Left lobe of liver (tissue), 2 donors: ENCODE data around the gene SPRYD3. TPM values are rescaled to one million over a fixed set of nuclear protein-coding genes. Genes with fewer than 3 reads are reported as not detected.

ENCODE experiments used
- ATAC-seq: fragments of 200-7000 bp; cut with Tn5 transposase; one replicate; pipeline ENCODE4 v1.9.1; 2020; ENCODE audit warnings: mild to moderate bottlenecking, moderate library complexity
- DNase-seq: peaks from one replicate; pipeline ENCODE4 v3.0.0-alpha.2; 2020; ENCODE audit warnings: low spot score
- total RNA-seq: library from RNA; stranded (reverse); gene quantifications from one replicate; pipeline ENCODE4 v1.2.1, GENCODE V29; 2021
- donor health status: DM: no; HTN: no; CAD: no; lungs with moderate emphysema.
- donor health status: DM: no; HTN: yes; CAD: no.

Gene SPRYD3
- total RNA-seq, 1 donor from 2014 or later = 16.2 TPM

GRCh38 chr12:53053218-53054111 is 25.7 kb downstream of the SPRYD3 start:
- ATAC-seq (peak; percentile 24), DNase-seq (peak; percentile 77)

DNA sequence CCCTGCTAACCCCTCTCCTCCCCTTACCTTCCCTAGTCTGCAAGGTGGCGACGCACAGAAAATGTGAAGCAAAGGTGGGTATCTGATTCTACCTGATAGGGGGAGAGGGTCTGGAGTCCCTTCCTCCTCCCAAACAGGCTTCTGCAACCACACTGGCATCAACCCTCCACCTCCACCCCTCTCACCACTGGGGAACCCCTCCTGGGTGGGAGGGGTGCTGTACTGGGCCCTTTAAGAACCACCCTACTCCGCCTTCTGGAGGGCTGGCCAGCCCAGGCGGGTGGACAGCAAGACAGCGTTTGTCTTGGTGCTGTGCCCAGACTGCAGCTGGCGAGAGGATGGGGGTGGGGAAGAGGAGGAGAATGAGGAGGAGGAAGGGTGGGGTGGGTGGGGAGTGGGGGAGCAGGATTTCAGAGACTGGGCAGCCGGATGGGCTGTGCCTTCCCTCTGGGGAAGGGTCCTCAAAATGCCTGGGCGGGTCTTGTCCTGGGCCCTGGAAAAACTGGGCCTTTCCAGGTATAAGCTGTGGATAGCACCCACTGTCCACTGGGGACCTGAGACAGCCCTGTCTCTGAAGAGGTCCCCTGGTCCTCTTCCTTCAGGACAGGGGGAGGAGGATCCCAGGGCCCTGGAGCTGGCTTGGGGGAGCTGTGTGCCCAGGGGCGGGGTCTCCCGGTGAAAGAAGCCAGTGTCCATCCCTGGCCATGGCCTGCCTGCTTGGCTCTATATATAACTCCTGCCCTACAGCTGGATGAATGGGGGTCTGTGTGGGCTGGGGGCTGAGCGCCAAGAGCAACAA is 26.6 kb downstream of the SPRYD3 start:
- peak; percentile 95 for DNase-seq
- ATAC-seq = peak; percentile 36

DNA sequence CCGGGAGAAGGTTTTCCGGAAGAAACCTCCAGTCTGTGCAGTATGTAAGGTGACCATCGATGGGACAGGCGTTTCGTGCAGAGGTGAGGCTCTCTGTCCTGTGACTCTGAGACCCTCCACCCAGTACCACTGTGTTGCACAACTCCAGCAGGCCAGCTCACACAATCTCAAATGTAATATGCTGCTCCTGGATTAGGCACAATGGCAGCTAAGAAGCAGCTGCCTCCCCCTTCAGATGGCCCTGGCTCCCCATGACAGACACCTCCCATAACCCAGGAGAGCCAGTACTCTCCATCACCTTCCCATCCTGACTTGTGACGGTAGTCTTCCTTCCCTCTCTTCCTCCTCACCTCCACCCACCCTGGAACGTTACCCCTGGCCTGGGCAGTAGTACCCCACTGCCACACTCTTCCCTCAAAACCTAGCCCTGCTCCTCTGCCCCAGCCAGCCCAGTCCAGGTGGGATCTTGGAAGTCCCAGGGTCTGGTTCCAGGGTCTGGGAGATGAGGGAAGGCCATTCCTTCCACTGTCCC is 27.2 kb downstream of the SPRYD3 start:
- DNase-seq = peak; percentile 52
- no peak for ATAC-seq

DNA sequence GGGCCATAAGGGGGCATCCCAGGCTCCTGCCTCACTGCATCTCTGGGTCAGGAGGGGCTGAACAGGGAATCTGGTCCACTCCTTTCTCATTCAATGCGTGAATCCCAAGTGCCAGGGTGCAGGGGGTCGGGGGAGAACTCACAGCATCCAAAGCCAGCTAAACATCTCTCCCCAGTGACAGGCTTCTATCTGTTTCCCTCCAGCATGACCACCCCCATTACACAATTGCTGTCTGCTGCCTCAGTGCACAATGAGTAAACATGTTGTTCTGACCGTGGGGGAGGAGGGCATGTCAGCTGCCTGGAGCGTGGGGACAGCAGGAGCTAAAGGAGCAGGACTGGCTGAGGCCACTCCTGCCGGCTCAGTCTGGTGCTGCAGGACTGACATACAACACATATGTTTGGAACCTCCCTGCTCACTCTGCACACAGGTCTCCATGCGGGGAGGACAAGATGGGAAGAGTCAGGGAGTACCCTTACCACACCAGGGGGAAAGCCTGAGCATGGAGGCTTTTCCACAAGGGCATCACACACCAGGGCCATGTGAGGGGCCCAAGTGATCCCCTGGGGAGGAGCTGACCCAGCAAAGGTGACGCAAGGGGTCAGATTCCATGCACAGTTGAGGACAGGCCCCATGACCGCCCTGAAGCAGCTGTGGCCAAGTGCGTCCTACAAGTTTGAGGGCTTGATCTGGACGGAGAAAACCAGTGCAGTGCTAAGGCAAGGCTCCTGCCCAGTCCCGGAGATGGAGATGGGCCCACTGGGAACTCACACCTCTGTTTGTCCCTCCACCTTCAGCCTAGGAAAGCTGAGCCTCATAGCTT is 27.9 kb downstream of the SPRYD3 start:
- peak; percentile 14 for ATAC-seq
- DNase-seq = peak; percentile 93

DNA sequence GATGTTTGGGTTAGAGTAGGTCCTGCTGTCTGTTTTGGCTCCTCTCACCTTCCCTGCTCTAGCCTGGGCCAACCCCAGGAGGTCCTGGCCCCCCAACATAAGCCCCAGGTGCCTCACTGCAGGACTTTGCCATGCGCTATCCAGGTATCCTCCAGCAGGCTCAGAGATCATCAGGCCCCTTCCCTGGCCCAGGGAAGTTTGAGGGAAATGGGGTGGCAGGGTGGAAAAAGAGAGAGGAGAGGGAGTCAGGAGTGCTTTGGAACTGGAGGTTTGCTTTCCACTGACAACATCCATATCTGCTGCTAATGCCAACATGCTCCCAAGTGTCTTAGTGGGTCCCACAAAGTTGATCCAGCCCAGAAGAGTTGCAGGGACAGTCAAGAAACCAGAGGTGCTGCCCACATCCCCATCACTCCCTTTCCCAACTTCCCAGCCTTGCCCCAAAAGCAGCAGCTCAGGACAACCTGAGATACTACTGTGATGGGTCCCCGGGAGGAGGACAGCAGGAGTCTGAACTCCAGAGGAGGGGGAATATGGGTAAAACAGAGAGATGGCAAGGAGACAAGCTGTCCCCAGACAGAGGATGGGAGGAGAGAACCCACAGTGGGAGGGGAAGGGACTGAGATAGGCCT is 28.6 kb downstream of the SPRYD3 start:
- DNase-seq (no peak), ATAC-seq (no peak)

GRCh38 chr12:53049571-53050318 is 29.4 kb downstream of the SPRYD3 start, which contains the start of gene TNS2:
Gene TNS2 (plus strand): TSS chr12:53050065. CDS start chr12:53050186, 121 bp downstream.
- ATAC-seq (peak; percentile 10), DNase-seq (peak; percentile 85)

GRCh38 chr12:53048780-53049401 is 30.3 kb downstream of the SPRYD3 start:
- ATAC-seq = peak; percentile 11
- DNase-seq = peak; percentile 86

GRCh38 chr12:53048033-53048779 is 31.0 kb downstream of the SPRYD3 start:
- DNase-seq = peak; percentile 92
- peak; percentile 35 for ATAC-seq

GRCh38 chr12:53047221-53048032 is 31.8 kb downstream of the SPRYD3 start:
- ATAC-seq (peak; percentile 34), DNase-seq (peak; percentile 90)

DNA sequence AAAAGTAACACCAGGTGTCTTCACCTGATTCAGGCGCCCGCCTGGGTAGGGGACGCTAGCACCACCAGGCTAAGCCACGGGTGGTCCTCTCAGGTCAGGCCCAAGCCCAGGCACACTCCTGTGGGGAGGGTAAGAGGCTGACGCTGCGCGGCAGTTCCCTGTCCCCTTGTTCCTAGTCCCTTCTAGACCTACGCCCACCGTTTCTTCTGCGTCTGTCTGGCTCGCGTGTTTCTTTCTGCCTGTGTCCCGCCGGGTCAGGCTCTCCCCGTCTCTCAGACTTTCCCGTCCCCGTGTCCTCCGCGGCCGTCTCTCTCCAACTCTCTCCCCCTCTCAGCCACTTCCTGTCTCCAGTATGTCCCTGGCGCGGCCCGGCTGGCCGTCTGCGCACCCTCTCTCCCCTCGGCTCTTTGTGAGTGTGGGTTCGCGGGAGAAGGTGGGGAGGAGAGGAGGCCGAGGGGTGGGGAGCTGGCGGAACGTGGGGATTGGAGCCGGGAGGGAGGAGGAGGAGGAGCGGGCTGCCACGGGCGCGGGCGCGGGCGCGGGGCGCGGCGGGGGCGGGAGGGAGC is 32.5 kb downstream of the SPRYD3 start:
- DNase-seq (peak; percentile 95), ATAC-seq (peak; percentile 54)

DNA sequence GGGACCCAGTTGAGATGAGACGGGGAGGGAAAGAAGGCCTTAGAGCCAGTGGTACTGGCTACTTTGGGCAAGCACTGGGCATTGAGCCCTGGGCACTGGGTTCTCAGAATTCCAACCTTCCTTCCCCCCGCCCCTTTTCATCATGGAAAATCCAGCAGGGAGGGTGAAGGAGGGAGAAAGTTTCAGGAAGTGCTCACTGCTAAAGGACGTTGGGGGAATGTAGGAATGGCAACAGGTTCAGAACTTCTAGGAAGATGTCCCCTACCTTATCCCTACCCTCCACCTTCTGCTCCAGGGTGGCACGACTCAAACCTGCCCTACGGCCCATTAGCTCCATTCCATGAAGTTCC is 33.5 kb downstream of the SPRYD3 start:
- DNase-seq (no peak), ATAC-seq (no peak)

DNA sequence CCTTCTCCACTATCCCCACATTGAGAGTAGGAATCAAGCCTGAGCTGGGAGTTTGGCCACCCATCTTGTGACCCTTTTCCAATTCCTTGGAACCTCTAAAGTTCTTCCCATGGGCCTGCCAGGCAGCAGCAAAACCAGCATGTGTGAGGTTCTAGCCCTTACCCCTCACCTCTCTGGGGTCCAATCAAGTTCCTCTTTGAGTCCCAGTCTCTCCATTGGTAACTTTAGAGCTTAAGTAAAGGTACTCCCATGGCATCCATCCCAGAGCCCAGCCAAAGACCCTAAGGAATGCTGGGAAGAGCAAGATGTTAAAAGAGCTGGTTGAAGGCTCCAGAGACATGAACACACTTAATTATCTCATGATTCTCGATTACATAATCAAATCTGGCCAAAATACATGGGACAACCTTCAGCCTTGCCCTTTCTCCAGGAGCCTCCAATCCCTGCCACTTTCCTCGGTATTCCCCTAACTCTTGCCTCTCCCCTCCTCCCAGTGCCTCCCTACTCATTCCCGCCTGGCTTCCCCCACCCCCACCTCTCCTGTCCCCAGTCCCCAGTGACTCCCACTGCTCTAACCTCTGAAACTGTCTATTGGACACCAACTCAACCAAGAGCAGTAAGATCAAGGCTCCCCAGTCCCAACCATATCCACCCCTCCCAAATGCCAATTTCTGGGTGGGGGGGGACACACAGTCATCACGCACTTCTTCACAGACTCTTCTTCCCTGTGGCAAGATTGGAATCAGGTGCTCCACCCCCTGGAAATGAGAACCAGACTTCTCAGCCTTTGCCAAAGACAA is 34.1 kb downstream of the SPRYD3 start:
- ATAC-seq (no peak), DNase-seq (no peak)

DNA sequence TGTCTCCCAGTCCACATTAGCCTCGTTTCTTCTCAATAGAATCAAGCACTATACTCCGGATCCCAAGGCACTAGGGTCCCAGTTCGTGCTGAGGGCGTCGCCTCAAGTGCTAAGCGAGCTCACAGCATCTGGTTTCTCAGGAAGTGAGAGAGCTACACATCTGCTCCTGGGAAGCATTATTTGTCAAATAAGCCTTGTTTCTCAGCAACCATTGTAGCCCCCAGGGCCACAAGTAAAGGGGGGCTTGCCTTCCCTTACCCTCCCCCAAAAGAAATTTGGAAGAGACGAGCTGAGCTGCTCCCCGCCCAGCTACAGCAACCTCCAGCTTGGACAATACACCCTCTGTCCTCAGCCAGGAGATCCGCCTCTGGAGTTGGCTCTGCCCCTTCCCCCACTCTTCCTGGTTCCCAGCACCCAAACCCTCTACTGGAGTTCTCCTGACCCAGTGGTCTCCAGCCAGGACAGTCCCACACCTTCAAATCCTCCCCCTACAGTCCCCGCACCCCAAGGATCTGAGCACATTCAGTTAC is 35.1 kb downstream of the SPRYD3 start:
- no peak for DNase-seq
- no peak for ATAC-seq

DNA sequence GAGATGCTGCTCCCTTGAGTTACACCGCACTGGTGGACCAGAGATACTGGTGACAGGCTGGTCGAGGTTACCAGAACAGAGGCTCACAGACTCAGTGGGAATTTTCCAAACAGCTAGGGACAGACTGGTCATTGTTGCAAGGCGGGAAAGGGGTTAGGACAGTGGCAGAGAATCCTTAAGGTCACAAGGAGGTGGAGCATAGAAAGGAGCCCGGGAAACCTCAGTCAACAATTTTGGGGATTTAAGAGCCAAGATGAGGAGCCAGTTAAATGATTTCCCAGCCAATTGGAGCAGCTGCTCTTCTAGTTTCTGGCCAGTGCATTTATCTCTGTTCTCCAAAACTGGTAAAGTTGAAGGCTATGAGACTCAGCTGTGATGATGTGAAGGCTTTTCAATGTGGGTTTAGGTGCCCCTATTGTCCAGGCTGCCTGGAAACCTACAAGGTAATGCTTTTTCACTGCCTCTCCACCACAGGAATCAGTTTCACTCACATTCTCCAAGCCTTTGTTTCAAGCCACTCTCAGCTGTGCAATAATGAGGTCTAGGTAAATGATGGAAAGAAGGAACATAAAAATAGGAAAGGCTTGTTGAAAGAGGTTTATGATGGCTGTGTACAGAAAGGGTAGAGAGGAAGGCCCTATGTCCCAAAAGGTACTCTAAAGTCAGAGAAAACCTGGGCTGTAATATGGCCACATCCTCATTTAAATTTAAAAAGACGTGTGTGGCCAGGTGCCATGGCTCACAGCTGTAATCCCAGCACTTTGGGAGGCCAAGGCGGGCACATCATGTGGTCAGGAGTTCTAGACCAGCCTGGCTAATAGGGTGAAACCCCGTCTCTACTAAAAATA is 36.4 kb downstream of the SPRYD3 start:
- ATAC-seq = no peak
- no peak for DNase-seq

DNA sequence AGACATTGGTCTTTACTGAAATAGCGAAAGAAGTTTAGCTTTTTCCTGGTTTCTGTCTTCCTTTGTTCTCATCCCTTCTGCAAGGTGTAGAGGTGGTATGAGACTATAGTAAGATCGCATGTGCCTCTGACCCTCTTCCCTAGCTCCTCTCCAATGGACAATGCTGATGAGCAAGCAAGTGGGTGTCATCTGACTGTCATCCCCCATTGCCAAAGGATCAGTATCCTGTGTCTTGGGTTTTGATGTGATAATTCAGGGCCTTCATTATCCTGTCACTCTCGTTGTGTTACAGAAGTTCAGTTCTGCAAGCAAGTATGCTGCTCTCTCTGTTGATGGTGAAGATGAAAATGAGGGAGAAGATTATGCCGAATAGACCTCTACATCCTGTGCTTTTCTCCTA is 39.3 kb downstream of the SPRYD3 start:
- no peak for DNase-seq

More for the DNA sequence above, 39.3 kb downstream of the SPRYD3 start:
- ATAC-seq = no peak
